Testis (tissue), 3 donors: ENCODE measurements around the gene HRH3. TPM values are rescaled to one million over a fixed set of nuclear protein-coding genes. Genes with fewer than 3 reads are reported as not detected.
A peak's percentile ranks its signal among the peaks of the same experiment; 100 is the strongest.

Experiments
- DNase-seq: peaks from one replicate; pipeline ENCODE4 v3.0.0-alpha.2; 2019
- H3K27ac ChIP-seq, 2 donors: fragments of 200-600 bp; sonication (generic); one replicate each; pipeline ENCODE4 v1.5.1; 2019
- H3K27me3 ChIP-seq: fragments of 200-600 bp; sonication (generic); one replicate; pipeline ENCODE4 v1.5.1; 2019
- H3K36me3 ChIP-seq: fragments of 200-600 bp; sonication (generic); one replicate; pipeline ENCODE4 v1.5.1; 2017; ENCODE audit warnings: low read depth; ENCODE audit errors: missing control alignments
- H3K4me1 ChIP-seq: fragments of 200-600 bp; sonication (generic); one replicate; pipeline ENCODE4 v1.5.1; 2019
- H3K4me3 ChIP-seq, 2 donors: fragments of 200-600 bp; sonication (generic); one replicate each; pipeline ENCODE4 v1.5.1; 2017 to 2019
- H3K9me3 ChIP-seq: fragments of 200-600 bp; sonication (generic); one replicate; pipeline ENCODE4 v1.5.1; 2017
- POLR2A ChIP-seq: fragments of 450-650 bp; IDR thresholded peaks from one replicate; pipeline ENCODE4 v1.6.1; 2017; ENCODE audit warnings: antibody characterized with exemption, mild to moderate bottlenecking, moderate library complexity
- WGBS, 2 donors: methylation state at CpG; one replicate each; pipeline ENCODE4 v1.1.5; 2018; 5-methylcytosine and 5-hydroxymethylcytosine counted together
- intact Hi-C: fragments of 100-400 bp; cut with DNase I; formaldehyde crosslinking; loops from one replicate; pipeline ENCODE4 v1.15.1; 2023; ENCODE audit warnings: low total_unique reads
- polyA plus RNA-seq: library from polyadenylated mRNA; stranded (reverse); fragments of 350-450 nt; fragmentation: Illumina TruSeq; extraction: RNeasy Lipid Tissue Mini Kit (QIAGEN cat#74804); gene quantifications from one replicate; pipeline ENCODE4 v1.2.3, GENCODE V29; 2014; ENCODE audit warnings: low read depth, low replicate concordance; ENCODE audit not compliant: insufficient read depth
- total RNA-seq, 2 donors: library from RNA; depleted of rRNA; stranded (reverse); fragments of >200 nt; gene quantifications; one replicate each; pipeline ENCODE4 v1.2.3, GENCODE V29; 2016
- TF ChIP-seq, protein P1 (sequence below), 3 experiments: fragments of 450-650 bp in 2 of 3; fragments of 200-600 bp in 1 of 3; sonication (generic) in 1 of 3; IDR thresholded peaks; one replicate each; pipeline ENCODE4 v1.5.1; 2016 to 2019; ENCODE audit warnings: antibody characterized with exemption in 3 of 3, mild to moderate bottlenecking in 2 of 3, moderate library complexity in 1 of 3

HRH3 gene
- total and polyA plus RNA-seq, 3 donors from 2014 or later = 0.67 to 2.5 (median 1.1) TPM

DNA sequence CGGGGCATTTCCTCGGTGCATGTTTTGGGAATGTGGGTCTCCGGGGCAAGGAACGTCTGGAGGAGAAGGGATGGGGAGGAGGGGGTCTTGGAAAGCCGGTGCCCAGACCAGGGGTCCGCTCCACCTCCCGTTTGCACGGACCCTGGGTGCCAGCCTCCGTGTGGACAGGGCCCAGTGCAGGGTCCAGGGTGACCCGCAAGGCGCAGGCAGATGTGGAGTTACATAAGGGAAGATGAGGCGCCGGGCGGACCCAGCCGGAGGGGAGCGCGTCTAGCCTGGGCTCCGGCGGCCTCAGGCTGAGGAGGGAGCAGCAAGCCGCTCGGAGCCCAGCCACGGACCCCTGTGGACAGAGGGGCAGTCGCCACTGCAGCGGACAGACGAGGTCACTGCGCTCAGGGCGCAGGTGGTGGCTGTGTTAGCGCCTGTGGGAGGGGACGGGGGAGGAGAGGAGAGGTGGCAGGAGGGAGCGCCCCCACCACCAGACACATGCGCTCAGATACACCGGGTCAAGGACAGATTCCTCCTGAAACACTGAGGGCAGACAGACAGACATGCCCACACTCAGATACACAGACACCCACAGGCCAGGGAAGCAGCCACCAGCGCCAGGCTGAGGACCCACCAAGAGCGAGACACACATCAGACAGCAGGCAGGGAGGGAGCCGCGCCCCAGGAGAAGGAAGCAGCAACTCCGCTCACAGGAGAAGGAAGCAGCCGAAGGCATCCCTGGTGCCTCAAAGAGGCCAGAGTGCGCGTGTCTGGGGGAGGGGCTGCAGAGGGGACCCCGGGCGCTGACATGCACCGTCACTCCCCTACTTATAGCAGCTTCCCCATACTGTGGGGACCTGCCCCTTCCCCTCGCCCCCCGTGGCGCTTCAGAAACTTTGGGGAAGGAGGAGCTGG, 839 bp upstream of the HRH3 start:
- H3K36me3 ChIP-seq = no peaks in the 10 kb centered on the region
- TF ChIP-seq POLR2A = no peak
- TF ChIP-seq, protein P1, sequence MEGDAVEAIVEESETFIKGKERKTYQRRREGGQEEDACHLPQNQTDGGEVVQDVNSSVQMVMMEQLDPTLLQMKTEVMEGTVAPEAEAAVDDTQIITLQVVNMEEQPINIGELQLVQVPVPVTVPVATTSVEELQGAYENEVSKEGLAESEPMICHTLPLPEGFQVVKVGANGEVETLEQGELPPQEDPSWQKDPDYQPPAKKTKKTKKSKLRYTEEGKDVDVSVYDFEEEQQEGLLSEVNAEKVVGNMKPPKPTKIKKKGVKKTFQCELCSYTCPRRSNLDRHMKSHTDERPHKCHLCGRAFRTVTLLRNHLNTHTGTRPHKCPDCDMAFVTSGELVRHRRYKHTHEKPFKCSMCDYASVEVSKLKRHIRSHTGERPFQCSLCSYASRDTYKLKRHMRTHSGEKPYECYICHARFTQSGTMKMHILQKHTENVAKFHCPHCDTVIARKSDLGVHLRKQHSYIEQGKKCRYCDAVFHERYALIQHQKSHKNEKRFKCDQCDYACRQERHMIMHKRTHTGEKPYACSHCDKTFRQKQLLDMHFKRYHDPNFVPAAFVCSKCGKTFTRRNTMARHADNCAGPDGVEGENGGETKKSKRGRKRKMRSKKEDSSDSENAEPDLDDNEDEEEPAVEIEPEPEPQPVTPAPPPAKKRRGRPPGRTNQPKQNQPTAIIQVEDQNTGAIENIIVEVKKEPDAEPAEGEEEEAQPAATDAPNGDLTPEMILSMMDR (IDR thresholded peaks at IDR 0.05) = no peak
- no peaks in the 10 kb centered on the region for H3K27me3 ChIP-seq
- peaks cover 16% of the 10 kb centered on the region for H3K4me1 ChIP-seq
- no peak overlapping the region for H3K27ac ChIP-seq
- no peaks in the 10 kb centered on the region for H3K9me3 ChIP-seq
- 3 to 6% methylated on average over 16 to 46 of the region's 46 CpGs for WGBS, 2 donors
- peak; percentile 25 for DNase-seq
- intact Hi-C loops = no loop called here
- H3K4me3 ChIP-seq = no peak overlapping the region

DNA sequence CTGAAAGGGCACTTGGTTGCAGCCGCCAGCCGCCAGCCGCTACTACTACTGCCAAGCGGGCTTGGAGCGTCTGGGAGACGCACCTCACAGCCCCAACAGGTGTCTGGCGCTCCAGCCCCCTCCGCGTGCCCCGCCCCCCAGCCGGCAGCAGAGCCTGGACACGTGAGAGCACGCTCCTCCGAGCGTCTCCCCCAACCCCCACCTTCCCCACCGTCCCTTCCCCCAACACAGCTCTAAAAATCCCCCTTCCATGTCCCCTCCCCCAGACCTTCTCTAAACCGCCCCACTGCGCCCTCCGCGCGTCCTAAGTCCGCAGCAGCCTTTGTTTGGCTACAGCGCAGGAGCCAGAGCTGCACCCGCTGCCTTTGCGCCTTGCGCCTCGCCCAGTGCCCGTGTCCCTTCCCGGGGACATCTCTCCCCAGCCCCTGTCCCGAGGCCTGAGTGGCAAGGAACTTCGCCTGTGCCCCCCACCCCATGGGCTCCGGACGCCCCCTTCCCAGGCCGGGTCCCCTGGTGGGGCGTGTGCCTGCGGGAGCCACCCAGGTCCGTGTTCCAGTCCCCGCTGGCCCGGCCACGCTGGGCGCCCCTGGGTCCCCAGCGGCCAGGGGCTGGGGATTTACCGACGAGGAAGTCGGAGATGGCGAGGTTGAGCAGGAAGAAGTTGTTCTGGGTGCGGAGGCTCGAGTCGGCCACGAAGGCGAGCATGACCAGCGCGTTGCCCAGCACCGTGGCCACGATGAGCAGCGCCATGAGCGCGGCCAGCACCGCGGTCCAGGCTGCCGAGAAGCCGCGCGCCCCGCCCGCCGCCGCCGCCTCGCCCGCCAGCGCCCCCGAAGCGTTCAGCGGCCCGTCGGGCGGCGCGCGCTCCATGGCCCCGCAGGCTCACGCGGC, 732 bp downstream of the HRH3 start:
- no peaks in the 10 kb centered on the region for H3K9me3 ChIP-seq
- peaks cover 16% of the 10 kb centered on the region for H3K4me1 ChIP-seq
- no peaks in the 10 kb centered on the region for H3K27me3 ChIP-seq
- H3K36me3 ChIP-seq = no peaks in the 10 kb centered on the region
- H3K27ac ChIP-seq = no peak overlapping the region
- intact Hi-C loops = no loop called here
- WGBS, 2 donors = 1 to 2% methylated on average over 17 to 79 of the region's 84 CpGs
- DNase-seq = no peak
- TF ChIP-seq POLR2A = no peak
- TF ChIP-seq, protein P1 (IDR thresholded peaks at IDR 0.05) = no peak
- H3K4me3 ChIP-seq = no peak overlapping the region

DNA sequence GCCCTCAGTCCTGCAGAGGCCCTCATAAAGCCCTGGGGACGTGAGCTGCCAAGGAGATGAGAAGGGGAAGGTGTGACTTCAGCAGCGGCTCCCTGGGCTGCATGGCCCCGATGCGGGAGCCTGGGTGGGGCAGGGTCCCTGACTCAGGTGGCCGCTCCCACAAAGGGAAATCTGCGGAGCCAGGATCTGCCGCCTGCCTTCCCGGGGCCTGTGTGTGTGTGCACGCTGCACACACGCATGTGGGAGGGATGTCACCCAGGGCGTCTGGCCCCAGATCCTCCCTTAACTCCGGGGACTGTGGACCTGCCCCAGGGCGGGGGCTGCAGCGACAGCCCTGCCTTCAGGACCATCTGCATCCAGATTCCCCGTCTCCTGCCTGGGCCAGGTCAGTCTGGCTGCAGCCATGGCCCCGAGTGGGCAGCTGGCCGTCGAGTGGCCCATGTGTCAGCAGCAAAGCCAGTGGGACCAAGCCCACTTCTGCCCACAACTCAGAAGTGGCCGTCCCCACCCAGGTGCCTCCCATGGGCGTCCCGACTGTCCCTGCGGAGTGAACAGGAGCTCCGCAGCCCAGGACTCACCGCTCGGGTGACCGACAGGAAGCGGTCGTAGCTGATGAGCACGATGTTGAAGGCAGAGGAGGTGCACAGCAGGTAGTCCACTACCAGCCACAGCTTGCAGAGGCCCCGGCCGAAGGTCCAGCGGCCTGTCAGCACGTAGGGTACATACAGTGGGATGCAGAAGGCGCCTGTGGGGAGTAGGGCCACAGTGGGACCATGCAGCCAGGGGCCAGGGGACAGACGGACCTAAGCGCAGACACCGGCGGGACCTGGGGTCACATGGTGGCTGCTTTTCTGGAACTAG, 1.9 kb downstream of the HRH3 start:
- DNase-seq = no peak
- intact Hi-C loops = no loop called here
- no peaks in the 10 kb centered on the region for H3K9me3 ChIP-seq
- no peak overlapping the region for H3K27ac ChIP-seq
- no peak overlapping the region for H3K4me3 ChIP-seq
- 59 to 66% methylated on average over 14 to 38 of the region's 38 CpGs for WGBS, 2 donors
- no peaks in the 10 kb centered on the region for H3K27me3 ChIP-seq
- peaks cover 16% of the 10 kb centered on the region for H3K4me1 ChIP-seq
- no peak for TF ChIP-seq POLR2A
- TF ChIP-seq, protein P1 (IDR thresholded peaks at IDR 0.05) = no peak
- no peaks in the 10 kb centered on the region for H3K36me3 ChIP-seq

DNA sequence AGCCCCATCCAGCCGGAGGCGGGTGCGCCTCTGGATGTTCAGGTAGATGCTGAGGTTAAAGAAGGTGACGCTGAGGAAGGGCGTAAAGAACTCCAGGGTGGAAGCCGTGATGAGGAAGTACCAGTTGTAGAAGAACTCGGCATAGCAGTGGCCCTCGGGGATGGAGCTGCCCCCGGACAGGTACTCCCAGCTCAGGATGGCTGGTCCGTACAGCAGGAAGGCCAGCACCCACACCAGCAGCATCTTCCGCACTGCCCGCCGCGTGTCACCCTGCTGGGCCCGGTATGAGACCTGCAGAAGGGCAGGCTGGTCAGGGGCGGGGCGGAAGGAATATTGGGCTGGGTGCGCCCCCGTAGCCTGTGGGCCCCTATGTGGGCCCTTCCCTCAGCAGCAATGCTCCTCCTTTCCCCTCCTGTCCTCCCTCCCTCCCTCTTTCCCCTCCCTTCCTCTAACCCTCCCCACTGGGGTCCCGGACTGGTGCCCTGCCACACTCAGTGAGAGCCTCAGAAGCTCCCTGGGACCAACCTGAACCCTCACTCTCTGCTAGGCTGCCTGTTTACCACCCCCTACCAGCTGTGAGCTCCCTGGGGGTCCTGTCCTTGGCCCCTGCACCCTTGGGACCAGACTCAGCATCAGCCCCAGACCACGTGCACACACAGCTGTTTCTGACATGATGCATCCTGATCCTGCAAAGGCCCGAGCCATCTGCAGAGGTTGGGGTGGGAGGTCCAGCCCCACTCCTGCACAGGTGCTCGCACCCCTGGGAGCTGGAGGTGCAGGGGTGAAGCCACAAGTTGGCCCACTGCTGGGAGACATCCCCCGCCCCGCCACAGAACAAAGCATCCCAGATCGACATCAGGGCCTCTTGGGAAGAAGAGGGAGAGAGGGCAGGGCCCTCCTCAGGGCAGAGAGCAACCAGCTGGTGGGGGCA, 3.2 kb downstream of the HRH3 start:
- Histone ChIP-seq H3K4me3 (no peak overlapping the region), H3K36me3 (no peaks in the 10 kb centered on the region), H3K27me3 (no peaks in the 10 kb centered on the region), H3K4me1 (peaks cover 16% of the 10 kb centered on the region), H3K27ac (no peak overlapping the region), H3K9me3 (no peaks in the 10 kb centered on the region)
- no peak for TF ChIP-seq POLR2A
- TF ChIP-seq, protein P1 (IDR thresholded peaks at IDR 0.05) = no peak
- WGBS, 2 donors = 76 to 80% methylated on average over 15 to 26 of the region's 26 CpGs
- no peak for DNase-seq
- intact Hi-C loops = no loop called here
